Stimulated activated CD8-positive, alpha-beta memory T cell treated with anti-CD3 and anti-CD28 coated beads, Interleukin-4, amount 100 ng/mL, for 48 hours (primary cell): ENCODE results near the gene ASCL5.

Experiments used
- DNase-seq: peaks from one replicate; pipeline ENCODE4 v3.0.0-alpha.2; 2020

ASCL5 gene

GRCh38 chr1:201110138-201110537 is 16.8 kb downstream of the ASCL5 start:
- no peak for DNase-seq

GRCh38 chr1:201109651-201110050 is 17.3 kb downstream of the ASCL5 start:
- DNase-seq = no peak

GRCh38 chr1:201108614-201109013 is 18.4 kb downstream of the ASCL5 start:
- DNase-seq = no peak

GRCh38 chr1:201105688-201106087 is 21.3 kb downstream of the ASCL5 start:
- no peak for DNase-seq

GRCh38 chr1:201104141-201104540 is 22.8 kb downstream of the ASCL5 start:
- no peak for DNase-seq

- no peak for DNase-seq
Observed at GRCh38 chr1:201103666-201104065, 23.3 kb downstream of the ASCL5 start.

- DNase-seq = no peak
Observed at GRCh38 chr1:201100169-201100930, 26.6 kb downstream of the ASCL5 start.

GRCh38 chr1:201098992-201099677 is 27.8 kb downstream of the ASCL5 start:
- DNase-seq = no peak

GRCh38 chr1:201096977-201097856 is 29.8 kb downstream of the ASCL5 start:
- no peak for DNase-seq

GRCh38 chr1:201096041-201096461 is 30.9 kb downstream of the ASCL5 start:
- DNase-seq = no peak

- no peak for DNase-seq
Observed at GRCh38 chr1:201095581-201095980, 31.4 kb downstream of the ASCL5 start.

- DNase-seq = no peak
Observed at GRCh38 chr1:201094832-201095231, 32.2 kb downstream of the ASCL5 start.

GRCh38 chr1:201093962-201094361 is 33.0 kb downstream of the ASCL5 start:
- no peak for DNase-seq

GRCh38 chr1:201093561-201093960 is 33.4 kb downstream of the ASCL5 start:
- no peak for DNase-seq

- DNase-seq = no peak
Observed at GRCh38 chr1:201092738-201093137, 34.2 kb downstream of the ASCL5 start.

GRCh38 chr1:201091256-201091655 is 35.7 kb downstream of the ASCL5 start:
- DNase-seq = no peak

GRCh38 chr1:201090541-201090940 is 36.4 kb downstream of the ASCL5 start:
- DNase-seq = no peak

- DNase-seq = no peak
Observed at GRCh38 chr1:201089596-201089995, 37.4 kb downstream of the ASCL5 start.

GRCh38 chr1:201088901-201089525 is 38.0 kb downstream of the ASCL5 start:
- DNase-seq = no peak

GRCh38 chr1:201088395-201088794 is 38.6 kb downstream of the ASCL5 start:
- no peak for DNase-seq

GRCh38 chr1:201085902-201086735 is 40.9 kb downstream of the ASCL5 start:
- DNase-seq = peak; percentile 62

GRCh38 chr1:201084295-201084694 is 42.7 kb downstream of the ASCL5 start:
- DNase-seq = no peak
